ENCODE results near the gene RAB36.

Gene RAB36

DNA sequence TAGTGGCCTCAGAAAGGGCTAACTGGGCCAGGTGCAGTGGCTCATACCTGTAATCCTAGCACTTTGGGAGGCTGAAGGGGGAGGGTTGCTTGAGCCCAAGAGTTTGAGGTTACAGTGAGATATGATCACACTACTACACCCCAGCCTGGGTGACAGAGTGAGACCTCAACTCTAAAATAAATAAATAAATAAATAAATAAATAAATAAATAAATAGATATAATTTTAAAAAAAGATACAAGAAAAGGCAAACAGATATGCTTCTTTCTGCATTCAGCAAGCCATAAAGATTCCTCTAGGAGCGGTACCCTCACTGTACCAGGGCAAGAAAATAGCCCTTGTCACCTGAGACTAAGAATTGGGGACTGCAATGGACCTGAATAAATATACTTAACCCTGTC is 2.2 kb upstream of the RAB36 start:
- Histone ChIP-seq H3K4me1 (ENCODE audit: low read length) (peaks cover 61% of the 10 kb centered on the region), H2AFZ (ENCODE audit: low read length) (no peak overlapping the region), H3K4me2 (ENCODE audit: low read depth, low read length) (no peak overlapping the region), H3K36me3 (replicated peaks; ENCODE audit: insufficient read depth, low read length) (no peaks in the 10 kb centered on the region), H3K4me3 (ENCODE audit: low read length) (no peak overlapping the region), H3F3A (ENCODE audit: insufficient read depth, low read length) (peaks cover 34% of the 10 kb centered on the region), H3K79me2 (ENCODE audit: low read length) (peaks cover 24% of the 10 kb centered on the region), H3K9ac (ENCODE audit: low read length) (no peak overlapping the region), H3K9me2 (replicated peaks; ENCODE audit: insufficient read depth, low read length) (no peaks in the 10 kb centered on the region), H3K27ac (ENCODE audit: low read length) (peak overlapping the region; percentile 99; the same call in 1 of the 2 replicates), H4K20me1 (ENCODE audit: insufficient read depth, low read length) (no peaks in the 10 kb centered on the region), H3K27me3 (replicated peaks; ENCODE audit: insufficient read depth, low read length) (no peaks in the 10 kb centered on the region), H3K9me3 (replicated peaks; ENCODE audit: insufficient read depth, low read length) (no peaks in the 10 kb centered on the region)
- DNase-seq, result no peak
- TF ChIP-seq, protein P1, sequence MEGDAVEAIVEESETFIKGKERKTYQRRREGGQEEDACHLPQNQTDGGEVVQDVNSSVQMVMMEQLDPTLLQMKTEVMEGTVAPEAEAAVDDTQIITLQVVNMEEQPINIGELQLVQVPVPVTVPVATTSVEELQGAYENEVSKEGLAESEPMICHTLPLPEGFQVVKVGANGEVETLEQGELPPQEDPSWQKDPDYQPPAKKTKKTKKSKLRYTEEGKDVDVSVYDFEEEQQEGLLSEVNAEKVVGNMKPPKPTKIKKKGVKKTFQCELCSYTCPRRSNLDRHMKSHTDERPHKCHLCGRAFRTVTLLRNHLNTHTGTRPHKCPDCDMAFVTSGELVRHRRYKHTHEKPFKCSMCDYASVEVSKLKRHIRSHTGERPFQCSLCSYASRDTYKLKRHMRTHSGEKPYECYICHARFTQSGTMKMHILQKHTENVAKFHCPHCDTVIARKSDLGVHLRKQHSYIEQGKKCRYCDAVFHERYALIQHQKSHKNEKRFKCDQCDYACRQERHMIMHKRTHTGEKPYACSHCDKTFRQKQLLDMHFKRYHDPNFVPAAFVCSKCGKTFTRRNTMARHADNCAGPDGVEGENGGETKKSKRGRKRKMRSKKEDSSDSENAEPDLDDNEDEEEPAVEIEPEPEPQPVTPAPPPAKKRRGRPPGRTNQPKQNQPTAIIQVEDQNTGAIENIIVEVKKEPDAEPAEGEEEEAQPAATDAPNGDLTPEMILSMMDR (IDR thresholded peaks at IDR 0.05; ENCODE audit: low read length), result no peak
- TF ChIP-seq EZH2 (optimal IDR thresholded peaks at IDR 0.05; ENCODE audit: low read depth, low read length), result no peak
- no peak for TF ChIP-seq EZH2phosphoT487 (IDR thresholded peaks at IDR 0.05; ENCODE audit: low read length)

DNA sequence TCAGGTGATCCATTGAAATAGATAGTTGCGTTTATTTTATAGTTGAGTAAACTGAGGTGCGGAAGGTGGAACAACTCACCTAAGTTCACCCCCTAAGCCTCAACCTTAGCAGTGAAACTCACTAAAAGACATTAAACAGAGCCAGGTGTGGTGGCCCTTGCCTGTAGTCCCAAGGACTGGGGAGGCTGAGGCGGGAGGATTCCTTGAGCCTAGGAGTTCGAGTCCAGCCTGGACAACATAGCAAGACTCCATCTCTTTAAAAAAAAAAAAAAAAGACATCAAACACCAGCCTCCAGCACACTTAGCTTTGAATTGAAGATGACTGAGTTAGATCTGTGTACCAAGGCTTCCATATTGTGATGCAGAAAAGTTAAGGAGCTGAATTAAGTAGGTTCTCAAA is 845 bp upstream of the RAB36 start:
- Histone ChIP-seq H3K9me2 (replicated peaks; ENCODE audit: insufficient read depth, low read length) (no peaks in the 10 kb centered on the region), H3K79me2 (ENCODE audit: low read length) (peaks cover 24% of the 10 kb centered on the region), H3F3A (ENCODE audit: insufficient read depth, low read length) (peaks cover 21% of the 10 kb centered on the region), H3K9ac (ENCODE audit: low read length) (peak overlapping the region; percentile 65; the same call in 1 of the 2 replicates), H3K4me3 (ENCODE audit: low read length) (peak overlapping the region; percentile 59), H3K36me3 (replicated peaks; ENCODE audit: insufficient read depth, low read length) (no peaks in the 10 kb centered on the region), H3K9me3 (replicated peaks; ENCODE audit: insufficient read depth, low read length) (no peaks in the 10 kb centered on the region), H3K27me3 (replicated peaks; ENCODE audit: insufficient read depth, low read length) (no peaks in the 10 kb centered on the region), H3K4me2 (ENCODE audit: low read depth, low read length) (peak overlapping the region; percentile 86), H3K27ac (ENCODE audit: low read length) (peak overlapping the region; percentile 71; the same call in 1 of the 2 replicates), H4K20me1 (ENCODE audit: insufficient read depth, low read length) (no peaks in the 10 kb centered on the region), H2AFZ (ENCODE audit: low read length) (no peak overlapping the region), H3K4me1 (ENCODE audit: low read length) (peaks cover 48% of the 10 kb centered on the region)
- TF ChIP-seq EZH2phosphoT487 (IDR thresholded peaks at IDR 0.05; ENCODE audit: low read length) (no peak), EZH2 (optimal IDR thresholded peaks at IDR 0.05; ENCODE audit: low read depth, low read length) (no peak)
- TF ChIP-seq, protein P1 (IDR thresholded peaks at IDR 0.05; ENCODE audit: low read length), result no peak
- DNase-seq, result no peak

DNA sequence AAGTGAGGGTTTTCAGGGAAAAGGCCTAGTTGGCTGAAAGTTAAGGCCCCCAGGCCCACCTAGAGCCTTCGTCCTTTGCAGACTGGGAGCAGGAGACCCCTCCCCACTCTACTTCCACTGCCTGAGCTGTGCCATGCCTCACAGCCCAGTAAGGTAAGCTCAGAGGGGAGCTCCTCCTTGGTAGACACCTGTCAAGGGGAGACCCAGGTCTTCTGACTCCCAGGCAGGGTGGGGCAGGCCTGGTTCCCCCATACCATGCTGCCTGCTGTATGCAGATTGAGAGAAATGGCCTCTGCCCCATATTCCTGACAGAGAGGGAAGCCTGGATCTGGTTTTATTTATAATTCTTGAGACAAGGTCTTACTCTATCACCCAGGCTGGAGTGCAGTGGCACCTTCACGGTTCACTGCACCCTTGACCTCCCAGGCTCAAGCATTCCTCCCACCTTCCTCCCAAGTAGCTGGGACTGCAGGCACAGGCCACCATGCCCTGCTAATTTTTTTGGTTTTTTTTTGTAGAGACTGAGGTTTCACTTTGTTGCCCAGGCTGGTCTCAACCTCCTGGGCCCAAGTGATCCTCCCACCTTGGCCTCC is 697 bp downstream of the RAB36 start:
- peak overlapping the region; percentile 82 for H3K9ac ChIP-seq (ENCODE audit: low read length)
- peaks cover 33% of the 10 kb centered on the region for H3K4me1 ChIP-seq (ENCODE audit: low read length)
- H2AFZ ChIP-seq (ENCODE audit: low read length), result peak overlapping the region; percentile 52; the same call in 1 of the 2 replicates
- H3F3A ChIP-seq (ENCODE audit: insufficient read depth, low read length), result peaks cover 6% of the 10 kb centered on the region; the same call in 1 of the 2 replicates
- no peaks in the 10 kb centered on the region for H4K20me1 ChIP-seq (ENCODE audit: insufficient read depth, low read length)
- peak overlapping the region; percentile 49; the same call in 1 of the 2 replicates for H3K27ac ChIP-seq (ENCODE audit: low read length)
- peaks cover 16% of the 10 kb centered on the region; the same call in 1 of the 2 replicates for H3K79me2 ChIP-seq (ENCODE audit: low read length)
- H3K27me3 ChIP-seq (replicated peaks; ENCODE audit: insufficient read depth, low read length), result no peaks in the 10 kb centered on the region
- H3K9me3 ChIP-seq (replicated peaks; ENCODE audit: insufficient read depth, low read length), result no peaks in the 10 kb centered on the region
- TF ChIP-seq EZH2 (optimal IDR thresholded peaks at IDR 0.05; ENCODE audit: low read depth, low read length), result no peak
- TF ChIP-seq, protein P1 (IDR thresholded peaks at IDR 0.05; ENCODE audit: low read length), result no peak
- no peak for TF ChIP-seq EZH2phosphoT487 (IDR thresholded peaks at IDR 0.05; ENCODE audit: low read length)
- peak overlapping the region; percentile 71 for H3K4me3 ChIP-seq (ENCODE audit: low read length)
- peak overlapping the region; percentile 82 for H3K4me2 ChIP-seq (ENCODE audit: low read depth, low read length)
- H3K9me2 ChIP-seq (replicated peaks; ENCODE audit: insufficient read depth, low read length), result no peaks in the 10 kb centered on the region
- no peaks in the 10 kb centered on the region for H3K36me3 ChIP-seq (replicated peaks; ENCODE audit: insufficient read depth, low read length)
- no peak for DNase-seq
